BE2C (cell line): ENCODE measurements around the gene NLGN1.

Source experiments
- DNase-seq: peaks from one replicate; pipeline ENCODE4 v3.0.0-alpha.2; 2020
- H3K27me3 ChIP-seq: fragments of 250-450 bp; sonication (Bioruptor Pico); 2 replicates; pipeline ENCODE4 v1.5.1; 2020; ENCODE audit warnings: mild to moderate bottlenecking
- H3K36me3 ChIP-seq: fragments of 250-450 bp; sonication (Bioruptor Pico); 2 replicates; pipeline ENCODE4 v1.5.1; 2020; ENCODE audit warnings: mild to moderate bottlenecking
- H3K4me1 ChIP-seq: fragments of 250-450 bp; sonication (Bioruptor Pico); 2 replicates; pipeline ENCODE4 v1.5.1; 2020
- H3K4me3 ChIP-seq: 2 replicates; pipeline ENCODE4 v1.5.1; 2011; ENCODE audit warnings: low read depth, low read length
- H3K9me3 ChIP-seq: fragments of 250-450 bp; sonication (Bioruptor Pico); 2 replicates; pipeline ENCODE4 v1.5.1; 2020
- CTCF ChIP-seq: IDR thresholded peaks from 2 replicates; pipeline ENCODE4 v1.5.1; 2012; ENCODE audit warnings: mild to moderate bottlenecking, low read depth, low read length

The NLGN1 gene

GRCh38 chr3:173911446-173911845 is 513.9 kb downstream of the NLGN1 start:
- TF ChIP-seq CTCF, result no peak
- H3K4me1 ChIP-seq, result no peaks in the 10 kb centered on the region
- H3K27me3 ChIP-seq, result no peaks in the 10 kb centered on the region
- DNase-seq, result no peak
- no peaks in the 10 kb centered on the region for H3K9me3 ChIP-seq
- H3K4me3 ChIP-seq, result no peak overlapping the region
- H3K36me3 ChIP-seq, result no peaks in the 10 kb centered on the region

GRCh38 chr3:173912126-173912525 is 514.6 kb downstream of the NLGN1 start:
- no peak for TF ChIP-seq CTCF
- H3K4me1 ChIP-seq, result no peaks in the 10 kb centered on the region
- no peaks in the 10 kb centered on the region for H3K27me3 ChIP-seq
- H3K4me3 ChIP-seq, result no peak overlapping the region
- no peaks in the 10 kb centered on the region for H3K36me3 ChIP-seq
- no peaks in the 10 kb centered on the region for H3K9me3 ChIP-seq
- DNase-seq, result no peak

GRCh38 chr3:173913397-173913796 is 515.9 kb downstream of the NLGN1 start:
- Histone ChIP-seq H3K4me3 (no peak overlapping the region), H3K9me3 (no peaks in the 10 kb centered on the region), H3K4me1 (no peaks in the 10 kb centered on the region), H3K27me3 (no peaks in the 10 kb centered on the region), H3K36me3 (no peaks in the 10 kb centered on the region)
- no peak for DNase-seq
- no peak for TF ChIP-seq CTCF

- Histone ChIP-seq H3K9me3 (no peaks in the 10 kb centered on the region), H3K27me3 (no peaks in the 10 kb centered on the region), H3K4me1 (no peaks in the 10 kb centered on the region), H3K36me3 (no peaks in the 10 kb centered on the region), H3K4me3 (no peak overlapping the region)
- TF ChIP-seq CTCF, result no peak
- no peak for DNase-seq
These were observed 516.5 kb downstream of the NLGN1 start for GRCh38 chr3:173913974-173914421.

GRCh38 chr3:173916799-173917198 is 519.3 kb downstream of the NLGN1 start:
- TF ChIP-seq CTCF, result no peak
- Histone ChIP-seq H3K9me3 (no peaks in the 10 kb centered on the region), H3K36me3 (no peaks in the 10 kb centered on the region), H3K4me1 (no peaks in the 10 kb centered on the region), H3K4me3 (no peak overlapping the region), H3K27me3 (no peaks in the 10 kb centered on the region)
- no peak for DNase-seq

GRCh38 chr3:173920386-173920785 is 522.8 kb downstream of the NLGN1 start:
- no peak for DNase-seq
- no peak for TF ChIP-seq CTCF
- H3K4me1 ChIP-seq, result no peaks in the 10 kb centered on the region
- no peaks in the 10 kb centered on the region for H3K9me3 ChIP-seq
- H3K4me3 ChIP-seq, result no peak overlapping the region
- H3K36me3 ChIP-seq, result no peaks in the 10 kb centered on the region
- no peaks in the 10 kb centered on the region for H3K27me3 ChIP-seq
